A549 (cell line): ENCODE results near the gene DYNC2I2. TPM values are rescaled to one million over a fixed set of nuclear protein-coding genes. Genes with fewer than 3 reads are reported as not detected.
A peak's percentile ranks its signal among the peaks of the same experiment; 100 is the strongest.

ENCODE experiments used
- ATAC-seq, 2 experiments: fragments of 200-7000 bp in 1 of 2; fragments of >200 bp in 1 of 2; cut with Nextera tagmentation in 1 of 2; cut with Tn5 transposase in 1 of 2; 3 replicates each; pipeline versions ENCODE4 v1.8.0 to v1.9.1; 2018 to 2020; ENCODE audit warnings: mild to moderate bottlenecking in 1 of 2, moderate library complexity in 1 of 2
- CTCF ChIA-PET: fragments of 300-600 bp; sonication (Branson Sonifier 250); formaldehyde crosslinking; extraction: SDS; loops from one replicate; lab custom pipeline; 2021; ENCODE audit warnings: antibody characterized with exemption, inconsistent platforms; lab: Yijun Ruan, JAX
- POLR2A ChIA-PET: fragments of 350-600 bp; formaldehyde crosslinking; extraction: SDS; loops from one replicate; lab custom pipeline; 2021; ENCODE audit warnings: antibody characterized with exemption, inconsistent platforms; lab: Yijun Ruan, JAX
- DNase-seq, 2 experiments: peaks; one replicate each; pipeline versions ENCODE4 v3.0.0 to v3.0.0-alpha.2; 2011 to 2016; ENCODE audit warnings: low read depth in 1 of 2, low spot score in 1 of 2
- FAIRE-seq: peaks from 2 replicates; lab custom pipeline; 2011; peaks lifted over from hg19 to GRCh38; lab: Jason Lieb, UNC
- H3K27ac ChIP-seq, 2 experiments: fragments of >200 bp; sonication (Bioruptor Twin); formaldehyde crosslinking; 3 replicates each; pipeline ENCODE4 v1.5.1; 2016 to 2017
- H3K4me1 ChIP-seq: fragments of >200 bp; sonication (Bioruptor Twin); formaldehyde crosslinking; 3 replicates; pipeline ENCODE4 v1.6.1; 2016
- H3K4me2 ChIP-seq: fragments of >200 bp; sonication (Bioruptor Twin); formaldehyde crosslinking; 3 replicates; pipeline ENCODE4 v1.6.1; 2016
- H3K4me3 ChIP-seq: fragments of >200 bp; sonication (Bioruptor Twin); formaldehyde crosslinking; 3 replicates; pipeline ENCODE4 v1.5.1; 2016
- H3K9me3 ChIP-seq: fragments of >200 bp; sonication (Bioruptor Twin); formaldehyde crosslinking; 3 replicates; pipeline ENCODE4 v1.6.1; 2016
- BCL3 ChIP-seq: fragments of >200 bp; sonication (Bioruptor Twin); formaldehyde crosslinking; IDR thresholded peaks from 3 replicates; pipeline ENCODE4 v1.6.1; 2016
- CBX2 ChIP-seq: fragments of 200-600 bp; sonication (generic); IDR thresholded peaks from 2 replicates; pipeline ENCODE4 v1.6.1; 2016; ENCODE audit warnings: low read depth, mild to moderate bottlenecking, borderline replicate concordance
- CBX8 ChIP-seq: fragments of 200-600 bp; sonication (generic); IDR thresholded peaks from 2 replicates; pipeline ENCODE4 v1.6.1; 2016
- CHD4 ChIP-seq: fragments of 200-600 bp; sonication (generic); IDR thresholded peaks from 2 replicates; pipeline ENCODE4 v1.6.1; 2016; ENCODE audit warnings: antibody characterized with exemption, mild to moderate bottlenecking, borderline replicate concordance
- EHMT2 ChIP-seq: fragments of 200-600 bp; sonication (generic); IDR thresholded peaks from 2 replicates; pipeline ENCODE4 v1.6.1; 2016; ENCODE audit warnings: antibody characterized with exemption, low read depth, mild to moderate bottlenecking, moderate library complexity
- EP300 ChIP-seq, 2 experiments: fragments of >200 bp; sonication (Bioruptor Twin); formaldehyde crosslinking; IDR thresholded peaks; 2 replicates in 1 of 2; 3 replicates in 1 of 2; pipeline ENCODE4 v1.6.1; 2016 to 2017
- FOSB ChIP-seq: fragments of 250-450 bp; sonication (Bioruptor Pico); IDR thresholded peaks from 2 replicates; pipeline ENCODE4 v1.5.0; 2020; ENCODE audit warnings: mild to moderate bottlenecking, moderate library complexity
- FOSL2 ChIP-seq, 2 experiments: fragments of 450-650 bp in 1 of 2; fragments of >200 bp in 1 of 2; sonication (Bioruptor Twin) in 1 of 2; formaldehyde crosslinking; IDR thresholded peaks; 2 replicates each; pipeline versions ENCODE4 v1.5.0 to v1.6.1; 2016 to 2020; ENCODE audit warnings: mild to moderate bottlenecking in 1 of 2, moderate library complexity in 1 of 2
- HOXB5 ChIP-seq: fragments of 250-450 bp; sonication (Bioruptor Pico); IDR thresholded peaks from 2 replicates; pipeline ENCODE4 v1.5.0; 2020; ENCODE audit warnings: mild to moderate bottlenecking, moderate library complexity
- KDM1A ChIP-seq: fragments of 200-600 bp; sonication (generic); IDR thresholded peaks from 2 replicates; pipeline ENCODE4 v1.6.1; 2016; ENCODE audit warnings: low read depth, mild to moderate bottlenecking
- MAFK ChIP-seq: fragments of 450-650 bp; IDR thresholded peaks from 2 replicates; pipeline ENCODE4 v1.6.1; 2014; ENCODE audit not compliant: partially characterized antibody
- MAX ChIP-seq: IDR thresholded peaks from 2 replicates; pipeline ENCODE4 v1.6.1; 2012
- MAZ ChIP-seq: fragments of 150-350 bp; IDR thresholded peaks from 2 replicates; pipeline ENCODE4 v1.6.1; 2014; ENCODE audit warnings: antibody characterized with exemption, low read depth, low read length, borderline replicate concordance
- NFE2L2 ChIP-seq: fragments of 150-350 bp; conservative IDR thresholded peaks from 2 replicates; pipeline ENCODE4 v1.6.1; 2014; ENCODE audit warnings: low read length
- NPAS2 ChIP-seq: fragments of 250-450 bp; sonication (Bioruptor Pico); IDR thresholded peaks from 2 replicates; pipeline ENCODE4 v1.8.0; 2022; ENCODE audit warnings: mild to moderate bottlenecking, moderate library complexity, borderline replicate concordance
- POLR2A ChIP-seq: IDR thresholded peaks from 2 replicates; pipeline ENCODE4 v1.6.1; 2012; ENCODE audit warnings: mild to moderate bottlenecking, low read length
- RAD21 ChIP-seq, 2 experiments: fragments of >200 bp in 1 of 2; sonication (Bioruptor Twin) in 1 of 2; formaldehyde crosslinking in 1 of 2; IDR thresholded peaks in 1 of 2; conservative IDR thresholded peaks in 1 of 2; 2 replicates in 1 of 2; 3 replicates in 1 of 2; pipeline ENCODE4 v1.6.1; 2012 to 2018; ENCODE audit warnings: inconsistent platforms in 1 of 2
- RARB ChIP-seq: fragments of 250-450 bp; sonication (Bioruptor Pico); IDR thresholded peaks from 2 replicates; pipeline ENCODE4 v1.8.0; 2021; ENCODE audit warnings: mild to moderate bottlenecking, moderate library complexity
- REST ChIP-seq: fragments of 200-600 bp; sonication (generic); IDR thresholded peaks from 2 replicates; pipeline ENCODE4 v1.6.1; 2016; ENCODE audit warnings: antibody characterized with exemption, mild to moderate bottlenecking, moderate library complexity
- SMC3 ChIP-seq: fragments of >200 bp; sonication (Bioruptor Twin); formaldehyde crosslinking; IDR thresholded peaks from 3 replicates; pipeline ENCODE4 v1.6.1; 2018; ENCODE audit warnings: inconsistent platforms
- TFCP2L1 ChIP-seq: fragments of 250-450 bp; sonication (Bioruptor Pico); IDR thresholded peaks from 2 replicates; pipeline ENCODE4 v1.5.0; 2021; ENCODE audit warnings: mild to moderate bottlenecking
- TP53 ChIP-seq: fragments of 250-450 bp; sonication (Bioruptor Pico); IDR thresholded peaks from 2 replicates; pipeline ENCODE4 v1.5.0; 2021; ENCODE audit warnings: mild to moderate bottlenecking, moderate library complexity
- ZC3H11A ChIP-seq: fragments of 450-650 bp; IDR thresholded peaks from 2 replicates; pipeline ENCODE4 v1.6.1; 2014; ENCODE audit warnings: antibody characterized with exemption, mild to moderate bottlenecking
- ZFP36 ChIP-seq: fragments of 450-650 bp; IDR thresholded peaks from 2 replicates; pipeline ENCODE4 v1.6.1; 2014; ENCODE audit warnings: borderline replicate concordance; ENCODE audit not compliant: partially characterized antibody
- WGBS: methylation state at CpG from one replicate; pipeline ENCODE4 v1.1.6; 2017; ENCODE audit errors: missing lambda C conversion rate; 5-methylcytosine and 5-hydroxymethylcytosine counted together
- polyA plus RNA-seq, 4 experiments: library from polyadenylated mRNA; depleted of rRNA in 3 of 4; stranded (reverse); fragments of >200 nt; fragmentation: RNase III in 1 of 4; extraction: RNeasy Plus Mini Kit Qiagen cat#74134 plus additional on column Dnase treatment in 1 of 4; gene quantifications; 2 replicates in 3 of 4; 3 replicates in 1 of 4; pipeline ENCODE4 v1.2.3, GENCODE V29; 2011 to 2017

DYNC2I2 gene
- polyA plus RNA-seq, 2 of the 4 experiments (the other 2 are of a cell fraction) = 57.3 to 117 TPM

GRCh38 chr9:128687453-128687852, 30.8 kb upstream of the DYNC2I2 start:
- H3K4me1 ChIP-seq = peaks cover 50% of the 10 kb centered on the region
- TF ChIP-seq REST (no peak), POLR2A (no peak), MAZ (no peak), ZC3H11A (no peak), HOXB5 (CRISPR knock-in tag) (no peak), CBX8 (no peak), FOSB (CRISPR knock-in tag) (no peak), RARB (CRISPR knock-in tag) (no peak), MAX (no peak), BCL3 (no peak), RAD21 (conservative IDR thresholded peaks at IDR 0.05 in 1 of 2, IDR thresholded peaks at IDR 0.05 in 1 of 2) (no peak), SMC3 (no peak), TFCP2L1 (CRISPR knock-in tag) (no peak), FOSL2 (IDR thresholded peaks at IDR 0.05) (no peak), FOSL2 (CRISPR knock-in tag; IDR thresholded peaks at IDR 0.05) (no peak), EP300 (IDR thresholded peaks at IDR 0.05) (no peak)
- no peak overlapping the region; the same call in 2 of the 3 replicates for H3K4me2 ChIP-seq
- 88% methylated on average over 4 of the region's 4 CpGs for WGBS
- ATAC-seq = no peak
- H3K27ac ChIP-seq = peak overlapping the region in 1 of 2 experiments; percentile 100; a peak in 3 of 6 replicates
- POLR2A ChIA-PET = no interaction called here
- DNase-seq = no peak
- no peak for FAIRE-seq
- no peaks in the 10 kb centered on the region for H3K9me3 ChIP-seq
- no peak overlapping the region for H3K4me3 ChIP-seq
- CTCF ChIA-PET = interaction anchor here (0.9 to 1.9 kb wide), 3 partner anchors 15 to 52 kb away, joined by 4 to 8 read pairs (median 8); partner anchors contain the start of gene PKN3

GRCh38 chr9:128685636-128686489, 29.2 kb upstream of the DYNC2I2 start:
- Histone ChIP-seq H3K9me3 (no peaks in the 10 kb centered on the region), H3K27ac (peak overlapping the region in 1 of 2 experiments; percentile 97; a peak in 4 of 6 replicates), H3K4me3 (no peak overlapping the region), H3K4me2 (peak overlapping the region; percentile 91), H3K4me1 (peaks cover 34% of the 10 kb centered on the region)
- ChIA-PET CTCF (interaction anchor here (2.5 kb wide), 1 partner anchor 50 kb away, joined by 13 read pairs; no protein-coding TSS in a partner anchor), POLR2A (interaction anchor here (2.2 kb wide), 1 partner anchor 51 kb away, joined by 24 read pairs; no protein-coding TSS in a partner anchor)
- FAIRE-seq = no peak
- no peak for ATAC-seq
- WGBS = 86% methylated on average over 17 of the region's 17 CpGs
- no peak for DNase-seq
- no peak for TF ChIP-seq EP300 (IDR thresholded peaks at IDR 0.05)
- no peak for TF ChIP-seq ZFP36
- TF ChIP-seq NPAS2 = no peak
- TF ChIP-seq NFE2L2 = no peak
- TF ChIP-seq TFCP2L1 (CRISPR knock-in tag) = no peak
- TF ChIP-seq KDM1A = no peak
- no peak for TF ChIP-seq TP53 (CRISPR knock-in tag)
- no peak for TF ChIP-seq CBX2
- no peak for TF ChIP-seq EHMT2
- no peak for TF ChIP-seq MAFK
- no peak for TF ChIP-seq CHD4
